ENCODE measurements around the gene ELAVL3.
"Not testable (repeated sequence)": the region's sequence is repeated elsewhere in the genome, so short reads cannot be mapped to it uniquely, and the experiment has no call there.

The ELAVL3 gene

GRCh38 chr19:11458236-11458900, 22.5 kb downstream of the ELAVL3 start:
- no peak for DNase-seq

- no peak for DNase-seq
These were observed 23.0 kb downstream of the ELAVL3 start for GRCh38 chr19:11457831-11458230.

- no peak for DNase-seq
These were observed 23.7 kb downstream of the ELAVL3 start for GRCh38 chr19:11457115-11457514.

- DNase-seq: no peak
These were observed 24.2 kb downstream of the ELAVL3 start for GRCh38 chr19:11456659-11457058.

GRCh38 chr19:11455233-11455554, 25.7 kb downstream of the ELAVL3 start:
- DNase-seq: not testable (repeated sequence)

GRCh38 chr19:11453468-11454341, 27.1 kb downstream of the ELAVL3 start:
- no peak for DNase-seq

GRCh38 chr19:11452620-11453310, 28.1 kb downstream of the ELAVL3 start:
- no peak for DNase-seq

- DNase-seq: no peak
These were observed 28.8 kb downstream of the ELAVL3 start for GRCh38 chr19:11451871-11452619.

GRCh38 chr19:11451327-11451870, 29.4 kb downstream of the ELAVL3 start:
- DNase-seq: no peak

GRCh38 chr19:11450570-11451326, 30.1 kb downstream of the ELAVL3 start:
- no peak for DNase-seq

- DNase-seq: no peak
These were observed 31.8 kb downstream of the ELAVL3 start for GRCh38 chr19:11448923-11449554.

GRCh38 chr19:11448410-11448809, 32.4 kb downstream of the ELAVL3 start:
- DNase-seq: no peak

GRCh38 chr19:11447347-11448262, 33.2 kb downstream of the ELAVL3 start:
- no peak for DNase-seq

- DNase-seq: peak; percentile 31
These were observed 34.1 kb downstream of the ELAVL3 start for GRCh38 chr19:11446652-11447301.

GRCh38 chr19:11446271-11446651, 34.6 kb downstream of the ELAVL3 start:
- no peak for DNase-seq

- no peak for DNase-seq
These were observed 35.7 kb downstream of the ELAVL3 start for GRCh38 chr19:11445141-11445540.

GRCh38 chr19:11444059-11444458, 36.8 kb downstream of the ELAVL3 start:
- no peak for DNase-seq

- no peak for DNase-seq
These were observed 42.9 kb downstream of the ELAVL3 start for GRCh38 chr19:11437955-11438354.

GRCh38 chr19:11435833-11436313, 45.0 kb downstream of the ELAVL3 start:
- DNase-seq: no peak
